Stimulated activated naive CD8-positive, alpha-beta T cell treated with anti-CD3 and anti-CD28 coated beads, Interleukin-15, Interleukin-2, amounts not matched to agents 100 ng/mL and 50 ng/mL, for 24 hours (primary cell): ENCODE results near the gene TM2D3.

Experiments
- H3K27ac Mint-ChIP-seq: one replicate; pipeline ENCODE4 v1.8.0; 2021; ENCODE audit warnings: mild to moderate bottlenecking, mixed read lengths
- H3K27me3 Mint-ChIP-seq: one replicate; pipeline ENCODE4 v1.8.0; 2021; ENCODE audit warnings: mixed read lengths
- H3K36me3 Mint-ChIP-seq: one replicate; pipeline ENCODE4 v1.8.0; 2021; ENCODE audit warnings: low read depth, mixed read lengths
- H3K4me1 Mint-ChIP-seq: one replicate; pipeline ENCODE4 v1.8.0; 2021; ENCODE audit warnings: low read depth, mixed read lengths
- H3K4me3 Mint-ChIP-seq: one replicate; pipeline ENCODE4 v1.8.0; 2021; ENCODE audit warnings: mild to moderate bottlenecking, mixed read lengths
- H3K9me3 Mint-ChIP-seq: one replicate; pipeline ENCODE4 v1.8.0; 2021; ENCODE audit warnings: mixed read lengths

The TM2D3 gene

DNA sequence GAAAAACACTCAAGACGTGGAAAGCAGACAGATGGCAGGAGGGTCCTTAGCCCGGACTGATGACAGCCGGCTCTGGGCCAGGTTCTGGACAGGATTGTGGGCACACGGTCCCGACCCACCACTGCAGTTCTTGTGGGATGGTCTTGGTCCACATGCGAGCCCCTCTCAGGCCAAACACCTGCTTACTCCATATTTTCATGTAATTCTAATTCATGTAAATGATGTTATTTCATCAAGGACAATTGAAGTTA, 32.6 kb downstream of the TM2D3 start:
- H3K27ac Mint-ChIP-seq, result no peak overlapping the region
- H3K4me3 Mint-ChIP-seq, result no peak overlapping the region
- H3K27me3 Mint-ChIP-seq, result no peaks in the 10 kb centered on the region
- peaks cover 34% of the 10 kb centered on the region for H3K36me3 Mint-ChIP-seq
- H3K9me3 Mint-ChIP-seq, result peaks cover 5% of the 10 kb centered on the region
- peaks cover 19% of the 10 kb centered on the region for H3K4me1 Mint-ChIP-seq

DNA sequence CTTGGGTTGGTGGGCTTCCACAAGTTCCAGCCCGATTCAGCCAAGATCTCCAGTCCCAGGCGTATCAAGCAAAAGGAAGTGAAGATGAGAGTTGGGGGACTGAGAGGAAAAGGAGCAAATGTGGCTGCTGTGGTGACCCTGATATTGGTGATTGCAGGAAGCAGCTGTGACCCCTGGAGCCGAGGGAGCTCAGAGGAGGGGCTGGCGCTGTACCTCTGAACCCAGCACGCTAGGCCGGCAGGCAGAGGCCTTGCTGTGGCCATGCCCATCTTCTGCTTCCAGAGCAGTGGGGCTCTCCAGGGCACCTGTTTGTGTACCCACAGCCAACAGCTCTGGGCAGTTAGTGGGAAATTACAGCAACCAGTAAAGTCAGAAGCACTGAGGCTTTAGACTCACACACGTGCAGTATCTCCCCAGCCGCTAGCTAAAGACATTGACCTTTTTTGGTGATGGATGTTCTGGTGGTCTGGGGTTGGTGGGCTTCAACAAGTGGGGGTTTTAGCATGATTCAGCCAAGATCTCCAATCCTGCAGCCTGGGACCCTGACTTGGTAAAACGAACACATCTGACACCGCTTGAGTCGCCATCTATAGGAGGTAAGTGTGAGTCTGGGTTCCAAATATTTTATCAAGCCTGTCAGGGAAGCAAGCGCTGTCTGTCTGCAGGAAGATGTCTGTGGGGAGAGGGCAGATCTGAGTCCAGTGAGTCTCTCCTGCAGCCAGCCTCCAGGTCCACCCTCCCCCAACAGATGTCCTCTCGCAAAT, 33.1 kb downstream of the TM2D3 start:
- peaks cover 14% of the 10 kb centered on the region for H3K4me1 Mint-ChIP-seq
- H3K9me3 Mint-ChIP-seq, result peaks cover 5% of the 10 kb centered on the region
- H3K4me3 Mint-ChIP-seq, result no peak overlapping the region
- H3K36me3 Mint-ChIP-seq, result peaks cover 29% of the 10 kb centered on the region
- H3K27ac Mint-ChIP-seq, result no peak overlapping the region
- H3K27me3 Mint-ChIP-seq, result no peaks in the 10 kb centered on the region

DNA sequence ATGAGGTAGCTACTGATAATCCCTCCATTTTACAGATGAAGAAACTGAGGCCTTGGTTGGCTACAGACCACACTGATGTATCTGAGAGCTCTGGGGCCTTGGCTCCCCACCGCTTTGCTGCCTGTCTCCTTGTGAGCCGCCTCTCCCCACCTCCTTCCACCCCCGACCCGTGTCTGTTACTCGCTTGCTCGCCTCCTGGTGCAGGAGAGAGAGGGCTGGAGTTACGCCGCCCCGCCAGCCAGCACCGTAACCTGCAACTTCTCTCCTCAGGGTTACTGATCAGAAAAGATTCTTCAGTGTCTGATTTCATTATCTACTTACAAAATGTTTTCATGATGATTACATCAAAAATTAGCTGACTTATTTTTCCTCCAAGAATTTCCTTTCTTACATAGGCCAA, 34.1 kb downstream of the TM2D3 start:
- Mint-ChIP-seq H3K36me3 (peaks cover 19% of the 10 kb centered on the region), H3K9me3 (no peaks in the 10 kb centered on the region), H3K27me3 (no peaks in the 10 kb centered on the region), H3K4me3 (no peak overlapping the region), H3K27ac (no peak overlapping the region), H3K4me1 (peaks cover 5% of the 10 kb centered on the region)

DNA sequence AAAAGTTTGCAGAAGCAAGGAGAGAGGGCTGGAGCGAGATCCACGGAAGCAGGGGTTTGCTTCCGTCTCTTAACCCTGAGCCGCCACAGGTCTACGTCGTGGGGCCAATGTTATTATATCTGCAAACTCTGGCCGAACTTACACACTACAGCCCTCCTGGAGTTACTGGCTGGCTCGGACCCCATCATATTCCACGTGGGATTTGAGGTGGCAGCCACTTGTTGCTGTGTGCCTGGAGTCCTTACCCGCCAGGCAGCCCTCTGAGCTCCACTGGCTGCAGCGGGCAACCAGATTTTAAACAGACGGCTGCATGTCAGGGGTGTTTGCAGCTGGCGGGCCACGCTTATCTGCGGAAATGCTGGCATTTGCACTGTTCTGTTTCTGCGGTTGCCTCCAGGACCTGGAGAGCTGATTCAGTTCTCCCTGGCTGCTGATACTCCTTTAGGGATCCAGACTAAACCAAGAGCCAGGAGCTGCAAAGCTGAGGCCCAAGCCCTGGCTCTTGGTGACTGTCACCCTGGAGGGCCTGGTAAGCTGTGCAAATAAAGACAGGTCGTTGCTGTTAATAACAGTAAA, 34.7 kb downstream of the TM2D3 start:
- Mint-ChIP-seq H3K4me1 (peaks cover 2% of the 10 kb centered on the region), H3K9me3 (no peaks in the 10 kb centered on the region), H3K27me3 (no peaks in the 10 kb centered on the region), H3K36me3 (peaks cover 18% of the 10 kb centered on the region), H3K4me3 (no peak overlapping the region), H3K27ac (no peak overlapping the region)

DNA sequence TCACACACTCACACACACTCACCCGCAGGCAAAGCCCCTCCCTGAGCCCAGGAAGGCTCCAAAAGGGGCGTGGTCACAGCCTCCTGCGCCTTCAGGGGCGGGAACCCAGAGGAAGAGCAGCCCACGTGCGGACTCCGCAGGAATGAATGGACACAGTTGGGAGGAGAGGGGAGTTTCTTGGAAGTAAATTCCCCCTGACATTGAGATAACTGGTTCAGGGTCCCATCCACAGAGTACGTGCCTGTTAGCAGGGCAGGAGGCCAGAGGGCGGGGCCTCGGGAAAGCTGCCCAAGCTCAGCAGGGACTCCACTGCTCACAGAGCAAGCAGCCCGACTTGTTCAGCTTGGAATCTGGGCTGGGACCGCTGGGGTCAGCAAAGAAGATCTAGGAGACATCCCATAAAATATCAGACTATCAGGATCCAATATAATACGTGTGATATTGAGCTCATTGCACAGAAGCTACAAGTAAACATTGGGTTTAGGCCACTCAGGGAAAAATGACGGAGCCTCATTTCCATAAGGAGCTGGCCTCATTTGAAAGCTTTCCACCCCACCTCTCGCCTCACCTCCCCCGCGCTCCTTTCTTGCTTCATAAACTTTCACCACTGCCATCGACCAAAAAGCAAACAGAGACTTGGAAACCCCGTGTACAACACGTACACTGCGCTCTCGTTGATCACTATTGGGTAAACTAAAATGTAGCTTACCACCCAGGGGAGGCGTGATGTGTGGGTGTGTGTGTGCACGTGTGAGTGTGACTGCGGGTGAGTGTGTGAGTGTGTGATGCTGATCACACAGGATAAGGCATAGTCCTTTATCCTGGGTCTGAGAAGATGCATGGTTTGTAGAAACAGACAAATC, 36.0 kb downstream of the TM2D3 start:
- Mint-ChIP-seq H3K4me1 (no peaks in the 10 kb centered on the region), H3K9me3 (no peaks in the 10 kb centered on the region), H3K4me3 (no peak overlapping the region), H3K27ac (no peak overlapping the region), H3K36me3 (peaks cover 13% of the 10 kb centered on the region), H3K27me3 (no peaks in the 10 kb centered on the region)

DNA sequence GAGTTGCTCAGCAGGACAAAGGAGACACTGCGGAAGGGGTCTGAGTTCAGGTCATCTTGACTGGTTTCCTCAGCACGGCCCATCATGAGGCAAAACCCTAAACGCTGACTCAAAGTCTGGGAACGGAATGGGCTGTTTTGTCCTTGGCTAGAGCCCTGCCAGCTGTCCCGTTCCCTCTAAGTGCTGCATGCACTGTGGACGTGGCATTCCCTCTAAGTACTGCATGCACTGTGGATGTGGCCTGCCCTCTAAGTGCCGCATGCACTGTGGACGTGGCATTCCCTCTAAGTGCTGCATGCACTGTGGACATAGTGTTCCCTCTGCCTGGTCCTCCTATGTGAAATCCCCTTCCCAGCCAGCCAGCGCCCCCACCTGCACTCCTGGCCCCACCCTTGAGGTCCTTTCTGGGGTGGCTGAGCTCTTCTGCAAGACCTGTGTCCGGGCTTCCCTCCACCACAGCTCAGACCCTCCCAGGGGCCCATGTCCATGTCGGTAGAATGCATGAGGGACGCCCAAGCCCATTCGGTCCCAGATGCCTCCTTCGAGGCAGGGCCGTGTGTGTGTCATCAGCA, 36.7 kb downstream of the TM2D3 start:
- Mint-ChIP-seq H3K36me3 (peaks cover 7% of the 10 kb centered on the region), H3K27me3 (no peaks in the 10 kb centered on the region), H3K27ac (no peak overlapping the region), H3K9me3 (no peaks in the 10 kb centered on the region), H3K4me1 (no peaks in the 10 kb centered on the region), H3K4me3 (no peak overlapping the region)

DNA sequence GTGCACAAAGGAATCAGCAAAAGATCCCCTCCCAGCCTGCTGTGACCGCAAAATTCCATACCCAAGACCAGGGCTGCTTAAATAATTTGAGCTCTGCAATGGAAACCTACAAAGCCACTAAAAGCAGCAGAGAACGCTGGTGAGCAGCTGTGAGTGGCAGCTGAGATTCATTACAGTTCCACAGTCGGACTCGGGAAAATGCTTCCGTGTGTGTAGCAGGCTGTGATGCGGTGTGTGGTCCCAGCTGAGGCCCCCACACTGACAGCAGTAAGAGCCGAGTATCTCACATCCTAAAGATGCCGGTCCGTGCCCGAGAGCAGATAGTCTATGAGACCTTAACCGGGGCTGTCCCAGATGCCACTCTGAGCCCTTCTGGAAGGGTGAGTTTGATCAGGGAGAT, 37.4 kb downstream of the TM2D3 start:
- H3K4me3 Mint-ChIP-seq, result no peak overlapping the region
- no peaks in the 10 kb centered on the region for H3K27me3 Mint-ChIP-seq
- peaks cover 3% of the 10 kb centered on the region for H3K36me3 Mint-ChIP-seq
- no peaks in the 10 kb centered on the region for H3K4me1 Mint-ChIP-seq
- H3K27ac Mint-ChIP-seq, result no peak overlapping the region
- no peaks in the 10 kb centered on the region for H3K9me3 Mint-ChIP-seq

DNA sequence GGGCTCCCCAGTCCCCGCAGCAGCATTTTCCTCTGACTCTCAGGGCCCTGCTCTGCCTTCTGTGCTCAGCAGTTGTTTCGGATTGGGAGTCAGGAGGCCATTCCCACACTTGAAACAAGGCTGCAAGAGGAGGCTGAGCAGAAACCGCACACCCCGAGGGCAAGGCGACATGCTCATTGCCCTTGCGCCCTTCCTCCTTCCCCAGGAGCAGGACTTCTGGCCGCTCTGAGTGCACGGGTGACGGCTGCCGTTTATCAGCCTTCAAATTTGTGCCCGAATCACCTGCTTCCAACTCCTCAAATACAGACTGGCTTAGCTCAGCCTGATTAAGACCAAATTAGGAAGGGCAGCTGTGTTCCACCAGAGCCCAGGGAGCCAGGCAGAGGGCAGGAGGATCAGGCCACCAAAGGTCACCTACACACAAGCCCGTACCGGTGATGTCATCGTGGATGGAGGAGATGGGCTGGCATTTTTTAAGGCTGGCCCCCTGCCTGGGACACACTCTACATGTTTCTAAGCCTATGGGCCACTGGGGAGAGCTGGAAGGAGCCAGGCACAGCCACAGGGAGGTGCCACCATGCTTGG, 38.1 kb downstream of the TM2D3 start:
- no peak overlapping the region for H3K4me3 Mint-ChIP-seq
- no peaks in the 10 kb centered on the region for H3K27me3 Mint-ChIP-seq
- no peak overlapping the region for H3K27ac Mint-ChIP-seq
- H3K4me1 Mint-ChIP-seq, result no peaks in the 10 kb centered on the region
- no peaks in the 10 kb centered on the region for H3K9me3 Mint-ChIP-seq
- H3K36me3 Mint-ChIP-seq, result peaks cover 3% of the 10 kb centered on the region

DNA sequence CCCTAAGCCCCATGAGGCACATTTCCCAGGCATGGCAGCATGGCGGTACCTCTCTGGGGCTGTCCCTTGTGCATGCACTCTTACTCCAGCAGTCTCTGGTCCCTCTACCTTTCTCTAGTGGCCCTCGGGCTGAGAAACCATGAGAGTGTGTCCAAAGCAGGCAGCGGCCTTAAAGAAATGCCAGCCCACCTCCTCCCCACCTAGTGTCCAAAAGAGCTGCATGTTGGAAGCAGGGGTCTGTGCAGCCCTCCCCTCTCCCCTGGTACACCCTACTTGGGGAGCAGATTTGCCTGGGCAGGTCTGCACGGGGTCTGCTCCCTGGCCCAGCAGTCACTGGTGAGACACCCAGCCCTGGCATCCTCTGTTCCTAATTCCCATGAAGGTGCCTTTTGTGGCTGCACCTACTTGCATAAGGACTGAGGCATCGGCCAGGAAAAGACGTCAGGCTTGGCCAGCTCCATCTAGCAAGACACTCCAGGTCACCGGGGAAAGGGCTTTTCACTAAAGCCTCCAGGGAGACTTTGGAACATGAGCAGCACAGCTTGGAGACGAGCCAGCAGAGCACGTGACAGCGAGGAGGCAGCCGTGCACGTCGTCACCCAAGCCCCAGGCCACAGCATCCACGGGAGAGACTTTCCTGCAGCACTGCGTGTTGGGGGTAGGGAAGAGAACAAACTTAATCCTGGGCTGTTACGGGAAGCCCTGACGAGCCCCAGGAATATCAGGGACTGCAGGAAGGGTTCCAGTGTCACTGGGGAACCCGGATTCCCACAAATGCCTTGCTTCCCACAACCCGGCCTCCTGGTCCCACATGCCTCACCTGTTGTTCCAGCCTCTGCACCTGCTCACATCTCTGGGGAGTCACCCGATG, 38.8 kb downstream of the TM2D3 start:
- Mint-ChIP-seq H3K4me1 (no peaks in the 10 kb centered on the region), H3K9me3 (no peaks in the 10 kb centered on the region), H3K27me3 (no peaks in the 10 kb centered on the region), H3K36me3 (no peaks in the 10 kb centered on the region), H3K27ac (no peak overlapping the region), H3K4me3 (no peak overlapping the region)

DNA sequence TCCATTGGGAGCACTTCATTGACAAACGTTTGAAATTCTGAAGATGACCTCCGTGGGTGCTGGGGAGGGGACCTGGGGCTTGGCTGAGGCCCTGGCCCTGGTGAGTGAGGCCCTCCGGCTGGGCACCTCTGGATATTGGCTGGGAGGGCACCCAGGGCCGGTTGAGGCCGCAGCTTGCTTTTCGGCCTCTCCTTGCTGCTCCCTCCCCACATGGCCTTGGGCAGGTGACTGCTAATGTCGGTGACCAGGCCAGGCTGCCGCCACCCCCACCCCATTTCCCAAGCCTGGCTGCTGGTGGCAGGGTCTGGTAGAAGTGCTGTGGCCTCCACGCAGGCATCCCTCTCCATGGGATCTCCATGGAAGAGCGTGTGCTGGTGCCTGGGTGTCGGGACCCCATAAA, 39.5 kb downstream of the TM2D3 start:
- Mint-ChIP-seq H3K27me3 (no peaks in the 10 kb centered on the region), H3K27ac (no peak overlapping the region), H3K4me3 (no peak overlapping the region), H3K9me3 (no peaks in the 10 kb centered on the region), H3K36me3 (no peaks in the 10 kb centered on the region), H3K4me1 (no peaks in the 10 kb centered on the region)

DNA sequence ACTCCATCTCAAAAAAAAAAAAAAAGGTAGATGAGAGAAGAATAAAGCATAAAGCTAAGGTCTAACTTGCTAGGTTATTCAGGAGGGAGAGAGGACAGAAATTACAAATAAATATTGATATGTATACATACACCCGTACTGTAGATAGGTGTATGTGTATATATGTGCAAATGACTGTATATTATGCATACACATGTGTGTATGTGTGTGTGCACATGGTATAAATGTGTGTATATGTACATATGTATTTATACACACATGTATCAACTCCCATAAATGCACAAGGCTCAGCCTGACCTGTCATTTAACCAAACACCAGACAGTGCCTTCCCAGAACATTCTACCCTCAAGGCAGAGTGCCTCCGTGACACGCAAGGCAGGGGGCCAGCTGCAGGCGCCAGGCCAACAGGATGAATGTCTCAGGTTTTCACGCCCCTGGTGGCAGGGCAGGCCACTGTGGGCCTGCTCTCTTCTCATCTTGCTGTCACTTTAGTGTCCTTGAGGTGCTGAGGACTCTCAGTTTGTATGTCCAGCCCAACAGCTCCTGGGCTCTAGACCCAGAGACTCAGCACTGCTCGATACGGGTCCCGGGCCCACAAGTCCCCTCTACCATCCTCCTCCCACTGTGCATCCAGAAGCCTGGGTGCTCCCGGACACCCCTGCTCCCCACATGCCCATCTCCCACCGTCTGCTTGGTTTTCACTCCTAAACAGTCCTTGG, 40.4 kb downstream of the TM2D3 start:
- no peaks in the 10 kb centered on the region for H3K9me3 Mint-ChIP-seq
- H3K36me3 Mint-ChIP-seq, result no peaks in the 10 kb centered on the region
- H3K4me3 Mint-ChIP-seq, result no peak overlapping the region
- no peaks in the 10 kb centered on the region for H3K27me3 Mint-ChIP-seq
- H3K4me1 Mint-ChIP-seq, result no peaks in the 10 kb centered on the region
- no peak overlapping the region for H3K27ac Mint-ChIP-seq

DNA sequence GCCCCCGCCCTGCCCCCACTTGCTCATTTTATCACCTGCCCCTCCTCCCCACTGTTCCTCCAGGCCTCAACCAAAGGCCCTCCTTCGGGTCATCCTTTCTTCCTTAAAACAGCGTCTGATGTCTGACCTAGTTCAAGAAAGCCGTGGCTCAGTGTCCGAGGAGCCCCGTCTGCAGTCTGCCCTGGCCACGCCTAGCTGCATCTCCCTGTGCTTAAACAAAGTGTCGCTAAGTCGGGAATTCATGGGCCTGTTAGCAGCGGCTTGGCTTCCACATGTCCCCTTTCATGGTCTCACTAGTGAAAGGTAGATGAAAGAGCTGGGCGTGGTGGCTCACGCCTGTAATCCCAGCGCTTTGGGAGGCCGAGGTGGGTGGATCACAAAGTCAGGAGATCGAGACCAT, 41.2 kb downstream of the TM2D3 start:
- Mint-ChIP-seq H3K27me3 (no peaks in the 10 kb centered on the region), H3K36me3 (no peaks in the 10 kb centered on the region), H3K9me3 (no peaks in the 10 kb centered on the region), H3K4me1 (no peaks in the 10 kb centered on the region), H3K4me3 (no peak overlapping the region), H3K27ac (no peak overlapping the region)

DNA sequence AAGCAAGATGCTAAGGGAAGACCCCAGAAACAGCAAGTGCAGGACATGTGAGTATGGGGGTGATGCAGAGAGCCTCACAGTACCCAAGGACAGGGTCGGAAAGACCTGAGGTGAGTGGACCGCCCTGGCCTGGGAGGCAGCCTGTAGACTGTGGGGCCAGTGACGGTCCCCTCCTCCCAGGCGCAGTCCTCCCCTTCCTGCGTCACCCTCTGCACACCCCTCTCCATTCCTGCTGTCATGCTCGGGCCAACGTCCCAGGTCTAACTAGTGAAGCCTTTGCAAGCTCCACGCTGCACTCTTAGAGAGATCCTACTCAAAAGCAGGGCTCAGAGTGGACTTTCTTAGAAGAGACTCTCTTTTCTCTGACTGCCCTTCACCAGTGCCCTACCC, 41.6 kb downstream of the TM2D3 start:
- no peak overlapping the region for H3K27ac Mint-ChIP-seq
- H3K9me3 Mint-ChIP-seq, result no peaks in the 10 kb centered on the region
- H3K27me3 Mint-ChIP-seq, result no peaks in the 10 kb centered on the region
- H3K36me3 Mint-ChIP-seq, result no peaks in the 10 kb centered on the region
- no peak overlapping the region for H3K4me3 Mint-ChIP-seq
- H3K4me1 Mint-ChIP-seq, result no peaks in the 10 kb centered on the region
